ENCODE measurements around the gene RBM46. TPM values are rescaled to one million over a fixed set of nuclear protein-coding genes. Genes with fewer than 3 reads are reported as not detected.

RBM46 gene
- total and polyA plus RNA-seq, 10 of the 15 experiments (the other 5 are each of a cell fraction or from before 2014, with no cell fraction given) = not detected

DNA sequence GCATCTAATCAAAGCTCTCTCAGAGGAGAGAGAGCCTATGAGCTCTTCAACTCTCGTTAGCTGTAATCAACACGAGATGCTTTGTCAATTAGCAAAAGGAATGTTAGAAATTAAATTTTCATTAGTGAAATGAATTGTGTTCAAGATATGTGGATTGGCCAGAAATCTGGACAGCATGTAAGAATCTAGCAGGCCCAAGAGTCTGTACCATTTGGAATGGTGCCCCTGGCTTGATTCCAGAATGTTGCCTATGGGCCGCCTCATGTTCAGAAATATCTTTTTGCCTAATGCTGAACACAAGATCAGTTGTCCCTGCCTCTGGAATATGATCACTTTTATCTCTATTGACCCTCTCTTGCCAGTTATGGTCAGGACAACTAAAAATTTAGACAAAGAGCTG is 88.2 kb downstream of the RBM46 start (continued):
- TF ChIP-seq, protein P1, sequence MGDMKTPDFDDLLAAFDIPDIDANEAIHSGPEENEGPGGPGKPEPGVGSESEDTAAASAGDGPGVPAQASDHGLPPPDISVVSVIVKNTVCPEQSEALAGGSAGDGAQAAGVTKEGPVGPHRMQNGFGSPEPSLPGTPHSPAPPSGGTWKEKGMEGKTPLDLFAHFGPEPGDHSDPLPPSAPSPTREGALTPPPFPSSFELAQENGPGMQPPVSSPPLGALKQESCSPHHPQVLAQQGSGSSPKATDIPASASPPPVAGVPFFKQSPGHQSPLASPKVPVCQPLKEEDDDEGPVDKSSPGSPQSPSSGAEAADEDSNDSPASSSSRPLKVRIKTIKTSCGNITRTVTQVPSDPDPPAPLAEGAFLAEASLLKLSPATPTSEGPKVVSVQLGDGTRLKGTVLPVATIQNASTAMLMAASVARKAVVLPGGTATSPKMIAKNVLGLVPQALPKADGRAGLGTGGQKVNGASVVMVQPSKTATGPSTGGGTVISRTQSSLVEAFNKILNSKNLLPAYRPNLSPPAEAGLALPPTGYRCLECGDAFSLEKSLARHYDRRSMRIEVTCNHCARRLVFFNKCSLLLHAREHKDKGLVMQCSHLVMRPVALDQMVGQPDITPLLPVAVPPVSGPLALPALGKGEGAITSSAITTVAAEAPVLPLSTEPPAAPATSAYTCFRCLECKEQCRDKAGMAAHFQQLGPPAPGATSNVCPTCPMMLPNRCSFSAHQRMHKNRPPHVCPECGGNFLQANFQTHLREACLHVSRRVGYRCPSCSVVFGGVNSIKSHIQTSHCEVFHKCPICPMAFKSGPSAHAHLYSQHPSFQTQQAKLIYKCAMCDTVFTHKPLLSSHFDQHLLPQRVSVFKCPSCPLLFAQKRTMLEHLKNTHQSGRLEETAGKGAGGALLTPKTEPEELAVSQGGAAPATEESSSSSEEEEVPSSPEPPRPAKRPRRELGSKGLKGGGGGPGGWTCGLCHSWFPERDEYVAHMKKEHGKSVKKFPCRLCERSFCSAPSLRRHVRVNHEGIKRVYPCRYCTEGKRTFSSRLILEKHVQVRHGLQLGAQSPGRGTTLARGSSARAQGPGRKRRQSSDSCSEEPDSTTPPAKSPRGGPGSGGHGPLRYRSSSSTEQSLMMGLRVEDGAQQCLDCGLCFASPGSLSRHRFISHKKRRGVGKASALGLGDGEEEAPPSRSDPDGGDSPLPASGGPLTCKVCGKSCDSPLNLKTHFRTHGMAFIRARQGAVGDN (IDR thresholded peaks at IDR 0.05) = no peak
- TF ChIP-seq SMAD1 (IDR thresholded peaks at IDR 0.05; ENCODE audit: low read depth, partially characterized antibody) (no peak), PML (IDR thresholded peaks at IDR 0.05; ENCODE audit: low read length) (no peak), YY1 (IDR thresholded peaks at IDR 0.05; ENCODE audit: low read depth, low read length) (no peak)

DNA sequence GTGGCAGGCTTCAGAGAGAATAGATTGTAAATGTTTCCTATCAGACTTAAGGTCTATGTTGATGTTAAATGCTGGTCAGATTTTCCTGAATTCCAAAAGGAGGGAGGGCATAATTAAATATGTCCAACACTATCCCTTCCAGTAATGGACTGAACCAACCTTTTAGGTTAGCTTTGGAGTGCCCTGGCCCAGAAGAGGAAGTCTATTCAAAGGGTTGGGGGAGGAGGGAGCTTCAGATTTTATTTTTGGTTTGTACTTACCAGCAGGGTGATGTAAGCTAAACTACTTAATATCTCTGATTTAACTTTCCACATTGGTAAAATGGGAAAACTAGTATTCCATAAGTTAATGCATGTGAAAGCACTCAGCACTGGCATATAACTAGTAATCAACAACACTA is 91.1 kb downstream of the RBM46 start:
- Histone ChIP-seq H4K20me1 (ENCODE audit: control insufficient read depth, insufficient read depth) (no peaks in the 10 kb centered on the region), H3K27ac (ENCODE audit: control insufficient read depth, insufficient read depth) (no peak overlapping the region), H3K9ac (ENCODE audit: control insufficient read depth, insufficient read depth, low read length) (no peak overlapping the region), H3K4me3 (no peak overlapping the region), H2AFZ (ENCODE audit: control insufficient read depth, low read depth, low read length) (no peak overlapping the region), H3K79me2 (ENCODE audit: control insufficient read depth, insufficient read depth, low read length) (no peaks in the 10 kb centered on the region), H3K36me3 (ENCODE audit: control insufficient read depth in 2 of 2, insufficient read depth in 2 of 2, low read length in 1 of 2) (no peaks in the 10 kb centered on the region), H3K4me1 (ENCODE audit: control insufficient read depth, insufficient read depth, low read length) (no peaks in the 10 kb centered on the region), H3K9me3 (replicated peaks; ENCODE audit: control insufficient read depth, insufficient read depth, low read length) (no peaks in the 10 kb centered on the region; the same call in 2 of the 3 replicates), H3K27me3 (replicated peaks in 1 of 2; ENCODE audit: control insufficient read depth in 2 of 2, insufficient read depth in 2 of 2, low read length in 1 of 2) (no peaks in the 10 kb centered on the region), H3K4me2 (ENCODE audit: control insufficient read depth, insufficient read depth) (no peak overlapping the region)
- BruUV-seq (replicated peaks) = no TSS peak
- POLR2A ChIA-PET = no interaction called here
- SMC1A ChIA-PET (ENCODE audit: uncharacterized antibody, unreplicated experiment) = interaction anchor here (0.5 to 1.4 kb wide), 2 partner anchors 9 to 36 kb away, joined by 4 to 5 read pairs; no protein-coding TSS in a partner anchor
- in situ Hi-C loops (cut with MboI) = no loop called here
- CTCF ChIA-PET = interaction anchor here (0.9 kb wide), 1 partner anchor 9 kb away, joined by 3 read pairs; no protein-coding TSS in a partner anchor
- DNase-seq (ENCODE audit: low read depth, low spot score) (no peak), FAIRE-seq (no peak), ATAC-seq (no peak)
- RAD21 ChIA-PET (ENCODE audit: unreplicated experiment) = no interaction called here
- intact Hi-C loops (cut with micrococcal nuclease; ENCODE audit: unreplicated experiment) = no loop called here
- no peak for TF ChIP-seq IKZF1 (conservative IDR thresholded peaks at IDR 0.05)
- no peak for TF ChIP-seq FOXK2 (IDR thresholded peaks at IDR 0.05)
- TF ChIP-seq, protein P2, sequence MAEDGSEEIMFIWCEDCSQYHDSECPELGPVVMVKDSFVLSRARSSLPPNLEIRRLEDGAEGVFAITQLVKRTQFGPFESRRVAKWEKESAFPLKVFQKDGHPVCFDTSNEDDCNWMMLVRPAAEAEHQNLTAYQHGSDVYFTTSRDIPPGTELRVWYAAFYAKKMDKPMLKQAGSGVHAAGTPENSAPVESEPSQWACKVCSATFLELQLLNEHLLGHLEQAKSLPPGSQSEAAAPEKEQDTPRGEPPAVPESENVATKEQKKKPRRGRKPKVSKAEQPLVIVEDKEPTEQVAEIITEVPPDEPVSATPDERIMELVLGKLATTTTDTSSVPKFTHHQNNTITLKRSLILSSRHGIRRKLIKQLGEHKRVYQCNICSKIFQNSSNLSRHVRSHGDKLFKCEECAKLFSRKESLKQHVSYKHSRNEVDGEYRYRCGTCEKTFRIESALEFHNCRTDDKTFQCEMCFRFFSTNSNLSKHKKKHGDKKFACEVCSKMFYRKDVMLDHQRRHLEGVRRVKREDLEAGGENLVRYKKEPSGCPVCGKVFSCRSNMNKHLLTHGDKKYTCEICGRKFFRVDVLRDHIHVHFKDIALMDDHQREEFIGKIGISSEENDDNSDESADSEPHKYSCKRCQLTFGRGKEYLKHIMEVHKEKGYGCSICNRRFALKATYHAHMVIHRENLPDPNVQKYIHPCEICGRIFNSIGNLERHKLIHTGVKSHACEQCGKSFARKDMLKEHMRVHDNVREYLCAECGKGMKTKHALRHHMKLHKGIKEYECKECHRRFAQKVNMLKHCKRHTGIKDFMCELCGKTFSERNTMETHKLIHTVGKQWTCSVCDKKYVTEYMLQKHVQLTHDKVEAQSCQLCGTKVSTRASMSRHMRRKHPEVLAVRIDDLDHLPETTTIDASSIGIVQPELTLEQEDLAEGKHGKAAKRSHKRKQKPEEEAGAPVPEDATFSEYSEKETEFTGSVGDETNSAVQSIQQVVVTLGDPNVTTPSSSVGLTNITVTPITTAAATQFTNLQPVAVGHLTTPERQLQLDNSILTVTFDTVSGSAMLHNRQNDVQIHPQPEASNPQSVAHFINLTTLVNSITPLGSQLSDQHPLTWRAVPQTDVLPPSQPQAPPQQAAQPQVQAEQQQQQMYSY (CRISPR knock-in tag; IDR thresholded peaks at IDR 0.05) = no peak
- no peak for TF ChIP-seq TCF7 (IDR thresholded peaks at IDR 0.05; ENCODE audit: borderline replicate concordance)
- TF ChIP-seq ZNF384 (IDR thresholded peaks at IDR 0.05; ENCODE audit: borderline replicate concordance, low read depth, low read length) = no peak
- TF ChIP-seq, protein P3, sequence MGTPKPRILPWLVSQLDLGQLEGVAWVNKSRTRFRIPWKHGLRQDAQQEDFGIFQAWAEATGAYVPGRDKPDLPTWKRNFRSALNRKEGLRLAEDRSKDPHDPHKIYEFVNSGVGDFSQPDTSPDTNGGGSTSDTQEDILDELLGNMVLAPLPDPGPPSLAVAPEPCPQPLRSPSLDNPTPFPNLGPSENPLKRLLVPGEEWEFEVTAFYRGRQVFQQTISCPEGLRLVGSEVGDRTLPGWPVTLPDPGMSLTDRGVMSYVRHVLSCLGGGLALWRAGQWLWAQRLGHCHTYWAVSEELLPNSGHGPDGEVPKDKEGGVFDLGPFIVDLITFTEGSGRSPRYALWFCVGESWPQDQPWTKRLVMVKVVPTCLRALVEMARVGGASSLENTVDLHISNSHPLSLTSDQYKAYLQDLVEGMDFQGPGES (IDR thresholded peaks at IDR 0.05) = no peak
- no peak for TF ChIP-seq RB1 (IDR thresholded peaks at IDR 0.05; ENCODE audit: borderline replicate concordance)
- TF ChIP-seq NFYA (IDR thresholded peaks at IDR 0.05; ENCODE audit: borderline replicate concordance, low read depth, low read length) = no peak
- TF ChIP-seq SMC3 (IDR thresholded peaks at IDR 0.05; ENCODE audit: borderline replicate concordance, low read length) = no peak
- no peak for TF ChIP-seq ZSCAN29 (IDR thresholded peaks at IDR 0.05)
